HG02938 (cell line): Measurements from ENCODE around the gene PRKD2.
"Not testable (repeated sequence)": the region's sequence is repeated elsewhere in the genome, so short reads cannot be mapped to it uniquely, and the experiment has no call there.

Experiments used
- ATAC-seq: cut with Tn5 transposase; IDR thresholded peaks from one replicate; pipeline ENCODE4 v1.9.1; 2021; ENCODE audit warnings: mild to moderate bottlenecking, moderate library complexity; ENCODE audit not compliant: unreplicated experiment

Gene PRKD2

GRCh38 chr19:46712768-46713338, 4.1 kb downstream of the PRKD2 start:
- not testable (repeated sequence) for ATAC-seq

- no peak for ATAC-seq
Measured at GRCh38 chr19:46710687-46711086, 6.2 kb downstream of the PRKD2 start.

GRCh38 chr19:46704379-46705076, 12.4 kb downstream of the PRKD2 start:
- ATAC-seq = no peak

GRCh38 chr19:46700704-46701103, 16.2 kb downstream of the PRKD2 start:
- ATAC-seq = no peak

- ATAC-seq = no peak
Measured at GRCh38 chr19:46698395-46699321, 18.3 kb downstream of the PRKD2 start.

GRCh38 chr19:46697204-46697960, 19.5 kb downstream of the PRKD2 start:
- ATAC-seq = no peak

- no peak for ATAC-seq
Measured at GRCh38 chr19:46696866-46697203, 20.1 kb downstream of the PRKD2 start.

GRCh38 chr19:46696052-46696451, 20.9 kb downstream of the PRKD2 start:
- ATAC-seq = no peak

GRCh38 chr19:46693760-46694159, 23.2 kb downstream of the PRKD2 start:
- no peak for ATAC-seq

GRCh38 chr19:46692918-46693722, 23.8 kb downstream of the PRKD2 start:
- ATAC-seq = no peak

- ATAC-seq = no peak
Measured at GRCh38 chr19:46691948-46692347, 25.0 kb downstream of the PRKD2 start.

GRCh38 chr19:46691104-46691503, 25.8 kb downstream of the PRKD2 start:
- no peak for ATAC-seq

- no peak for ATAC-seq
Measured at GRCh38 chr19:46689358-46689757, 27.6 kb downstream of the PRKD2 start.

GRCh38 chr19:46687438-46688145, 29.3 kb downstream of the PRKD2 start:
- no peak for ATAC-seq

- ATAC-seq = no peak
Measured at GRCh38 chr19:46685189-46685588, 31.7 kb downstream of the PRKD2 start.

- ATAC-seq = no peak
Measured at GRCh38 chr19:46678110-46678732, 38.7 kb downstream of the PRKD2 start.

- no peak for ATAC-seq
Measured at GRCh38 chr19:46674416-46675178, 42.3 kb downstream of the PRKD2 start.

GRCh38 chr19:46670813-46671212, 46.1 kb downstream of the PRKD2 start:
- ATAC-seq = no peak
